GM19023 (cell line): ENCODE data around the gene PODXL.
"Not testable (repeated sequence)": the region's sequence is repeated elsewhere in the genome, so short reads cannot be mapped to it uniquely, and the experiment has no call there.

Experiments used
- ATAC-seq: cut with Tn5 transposase; IDR thresholded peaks from one replicate; pipeline ENCODE4 v1.9.1; 2021; ENCODE audit warnings: mild to moderate bottlenecking, moderate library complexity; ENCODE audit not compliant: unreplicated experiment

Gene PODXL

DNA sequence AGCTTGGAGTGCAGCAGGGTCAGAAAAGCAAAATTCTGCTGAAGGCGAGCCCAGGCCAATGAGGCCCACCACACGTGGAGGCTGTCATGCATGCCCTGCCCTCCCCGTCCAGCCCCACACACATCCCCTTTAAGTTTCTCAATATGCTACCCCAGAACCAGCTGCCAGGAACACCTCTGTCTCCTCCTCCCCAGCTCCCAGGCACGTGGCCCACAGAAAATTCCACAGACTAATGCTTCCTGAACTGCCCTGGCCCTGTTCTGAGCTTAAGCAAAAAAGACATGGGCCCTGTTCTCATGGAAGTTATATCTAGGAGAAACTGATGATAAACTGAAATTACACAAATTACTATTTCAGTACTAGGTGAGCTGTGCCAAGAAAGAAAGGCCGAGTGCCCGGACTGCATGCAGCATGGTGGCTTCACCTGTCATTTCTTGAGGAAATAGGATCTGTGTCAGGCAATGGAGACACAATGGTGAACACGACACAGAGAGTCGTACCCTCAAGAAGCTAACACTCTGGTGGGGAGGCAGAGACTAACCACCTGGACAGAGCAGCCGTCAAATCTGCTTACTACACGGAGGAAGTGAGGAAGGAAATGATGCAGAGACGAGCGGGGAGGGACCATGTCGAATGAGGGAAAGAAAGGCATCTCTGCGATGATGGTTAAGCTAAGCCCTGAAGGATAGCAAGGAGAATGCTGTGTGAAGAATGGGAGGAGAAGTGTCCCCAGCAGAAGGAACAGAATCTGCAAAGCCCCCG, 44.5 kb downstream of the PODXL start:
- no peak for ATAC-seq

GRCh38 chr7:131511071-131511470, 45.4 kb downstream of the PODXL start:
- ATAC-seq: no peak

- no peak for ATAC-seq
Measured at GRCh38 chr7:131509781-131510180, 46.6 kb downstream of the PODXL start.

GRCh38 chr7:131508754-131509486, 47.5 kb downstream of the PODXL start:
- no peak for ATAC-seq

DNA sequence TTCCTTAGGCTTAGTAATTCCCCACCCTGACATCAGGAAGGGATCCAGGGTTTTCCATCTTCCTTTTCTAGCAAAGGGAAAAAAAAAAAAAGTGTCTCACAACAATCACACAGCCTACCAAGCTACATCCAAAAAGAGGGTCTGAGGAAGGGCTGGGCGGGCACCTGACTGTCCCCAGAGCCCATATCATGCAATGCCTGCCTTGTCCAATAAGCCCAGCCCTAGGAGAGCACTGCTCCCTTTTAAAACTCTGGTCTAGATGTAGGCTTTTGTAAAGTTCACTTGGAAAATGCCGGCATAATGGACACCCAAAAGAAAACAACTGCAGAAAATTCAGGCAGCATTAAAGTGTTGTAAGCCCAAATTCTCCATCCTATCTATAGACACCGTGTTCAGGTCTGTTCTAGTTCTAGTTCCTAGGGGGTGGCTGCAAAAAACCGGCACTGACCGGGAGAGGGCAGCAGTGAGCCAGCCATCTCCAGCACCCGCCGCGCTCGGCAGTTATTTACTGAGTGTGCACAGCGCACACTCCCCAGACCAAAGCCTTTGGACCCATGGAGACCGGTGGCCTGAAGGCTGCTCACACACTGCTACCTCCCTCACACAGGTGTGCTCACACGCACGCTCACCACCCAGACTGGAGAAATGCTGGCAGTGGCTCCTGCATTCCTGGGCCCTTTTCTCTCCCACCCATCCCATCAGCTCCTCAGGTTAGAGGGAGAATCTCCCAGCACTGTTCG, 48.7 kb downstream of the PODXL start:
- peak; percentile 67 for ATAC-seq

GRCh38 chr7:131506597-131506996, 49.8 kb downstream of the PODXL start:
- ATAC-seq: no peak

DNA sequence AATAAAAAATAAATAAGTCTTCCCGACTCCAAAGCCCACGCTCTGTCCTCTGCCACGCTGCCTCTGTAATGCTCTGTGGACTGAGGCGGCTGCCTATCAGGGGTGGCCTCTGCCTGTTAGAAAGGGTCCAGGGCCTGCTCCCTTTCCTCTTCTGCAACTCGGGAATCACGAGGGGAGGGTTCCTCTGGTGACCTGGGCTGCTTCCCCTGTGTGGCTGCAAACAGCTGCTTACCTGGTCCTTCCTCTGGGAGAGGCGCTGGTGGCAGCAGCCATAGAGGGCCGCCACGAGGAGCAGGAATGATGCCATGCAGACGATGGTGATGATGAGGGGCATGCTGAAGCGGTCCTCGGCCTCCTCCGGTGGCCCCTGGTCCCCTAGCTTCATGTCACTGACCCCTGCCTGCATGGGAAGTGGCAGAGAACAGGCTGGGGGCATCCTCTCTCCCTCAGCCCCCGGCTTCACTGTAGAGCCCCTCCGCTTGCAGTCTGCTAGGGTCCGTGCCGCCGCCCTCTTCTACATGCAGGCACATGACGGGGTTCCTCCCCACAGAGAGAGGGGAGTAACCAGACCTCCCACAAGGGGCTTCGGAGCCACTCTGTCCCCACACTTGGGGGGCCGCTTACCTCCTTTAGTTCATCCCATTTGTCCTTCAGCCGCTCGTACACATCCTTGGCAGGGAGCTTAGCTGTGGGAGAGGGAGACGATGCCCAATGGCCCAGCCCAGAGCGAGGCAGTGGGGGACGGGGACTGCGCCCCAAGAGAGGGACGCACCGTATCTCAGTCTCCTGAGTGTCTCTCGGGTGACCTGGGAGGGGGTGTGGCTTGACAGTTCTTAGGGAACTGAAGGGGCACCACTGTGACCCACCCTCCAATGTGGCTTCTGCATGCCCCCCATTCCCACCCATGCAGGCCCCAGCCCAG, 50.5 kb downstream of the PODXL start:
- ATAC-seq: no peak

- not testable (repeated sequence) for ATAC-seq
Measured at GRCh38 chr7:131505037-131505620, 51.3 kb downstream of the PODXL start.

DNA sequence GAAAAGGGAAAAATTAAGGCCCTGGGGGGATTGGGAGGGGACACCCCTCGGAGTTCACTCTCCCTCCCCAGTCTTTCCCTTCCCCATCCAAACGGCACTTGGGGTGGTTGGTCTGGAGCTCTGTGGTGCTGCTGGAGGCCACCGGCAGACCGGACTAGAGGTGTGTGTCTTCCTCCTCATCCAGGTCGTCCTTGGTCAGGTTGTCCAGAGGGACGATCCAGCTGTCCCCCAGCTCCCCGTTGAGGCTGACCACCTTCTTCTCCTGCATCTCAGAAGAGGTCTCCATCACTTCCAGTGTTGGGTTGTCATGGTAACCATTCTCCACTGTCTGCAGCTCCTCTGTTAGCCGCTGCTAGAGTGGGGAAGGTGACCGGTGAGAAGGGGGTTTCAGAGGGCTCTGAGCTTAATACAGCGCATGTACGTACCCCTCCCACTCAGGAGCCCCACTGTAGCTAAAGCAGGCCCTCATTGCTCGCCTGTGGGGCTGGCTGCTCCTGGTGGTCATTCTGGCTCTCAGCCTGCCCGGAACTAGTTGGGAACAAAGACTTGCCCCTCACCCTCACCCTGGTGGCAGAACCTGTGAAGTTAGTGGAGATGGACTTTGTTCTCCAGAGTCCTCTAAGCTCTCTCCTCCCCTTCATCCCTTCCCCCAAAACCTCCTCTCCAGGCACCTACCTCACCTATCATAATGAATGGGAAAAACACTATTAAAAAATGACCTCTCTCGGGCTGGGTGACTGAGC, 52.1 kb downstream of the PODXL start:
- no peak for ATAC-seq

- ATAC-seq: no peak
Measured at GRCh38 chr7:131503639-131504038, 52.8 kb downstream of the PODXL start.

DNA sequence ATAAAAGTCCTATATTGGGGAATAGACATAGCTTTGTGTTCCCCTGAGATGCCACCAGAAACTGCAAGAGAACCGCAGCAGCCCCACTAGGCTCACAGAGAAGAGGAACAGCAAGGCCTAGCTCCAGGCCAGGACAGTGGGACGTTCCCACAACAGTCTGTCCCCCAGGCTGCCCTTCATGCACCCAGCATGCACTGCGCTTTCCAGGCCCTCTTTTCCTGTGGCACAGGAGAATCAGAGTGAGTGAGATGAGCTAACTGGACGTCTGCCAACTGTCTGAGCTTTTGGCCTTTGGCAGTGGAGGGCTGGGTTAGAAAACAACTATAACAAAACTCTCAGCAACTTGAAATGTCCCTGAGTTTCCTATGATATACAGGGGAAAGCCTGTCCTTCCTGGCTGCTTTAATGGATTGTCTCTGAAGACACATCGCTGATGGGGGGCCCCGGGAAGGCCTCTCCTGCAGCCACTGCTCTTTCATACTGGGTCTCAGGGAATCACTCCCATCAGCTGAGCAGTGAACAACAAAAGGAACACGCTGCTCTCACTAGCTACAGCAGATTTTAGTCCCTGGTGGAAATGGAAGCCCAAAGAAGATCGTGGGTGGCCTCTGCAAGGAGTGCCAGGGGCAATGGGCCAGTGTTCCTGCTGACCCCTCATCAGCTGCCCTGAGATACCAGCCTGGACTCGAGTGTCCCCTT, 53.5 kb downstream of the PODXL start:
- no peak for ATAC-seq

GRCh38 chr7:131501930-131502685, 54.3 kb downstream of the PODXL start:
- no peak for ATAC-seq

- ATAC-seq: peak; percentile 70
Measured at GRCh38 chr7:131501422-131501821, 55.0 kb downstream of the PODXL start.

DNA sequence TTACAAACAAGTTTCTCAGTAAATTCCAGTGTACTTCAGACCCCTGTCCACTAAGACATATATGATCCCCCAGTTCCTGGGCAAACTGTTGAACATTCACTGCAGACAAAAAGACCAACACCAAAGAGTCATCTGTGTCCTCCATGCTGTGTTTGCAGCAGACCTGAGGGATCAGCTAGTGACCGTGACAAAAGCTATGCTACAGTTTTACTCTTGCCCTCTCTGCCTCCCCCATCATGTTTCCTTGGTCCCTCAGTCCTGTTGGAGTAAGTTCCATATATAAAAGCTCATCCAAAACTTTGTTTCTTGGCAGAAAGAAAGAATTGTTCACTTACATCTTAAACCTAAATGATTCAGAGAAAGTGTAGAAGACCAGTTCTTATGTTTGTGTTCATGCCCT, 56.1 kb downstream of the PODXL start:
- no peak for ATAC-seq

- ATAC-seq: no peak
Measured at GRCh38 chr7:131499801-131500200, 56.6 kb downstream of the PODXL start.

DNA sequence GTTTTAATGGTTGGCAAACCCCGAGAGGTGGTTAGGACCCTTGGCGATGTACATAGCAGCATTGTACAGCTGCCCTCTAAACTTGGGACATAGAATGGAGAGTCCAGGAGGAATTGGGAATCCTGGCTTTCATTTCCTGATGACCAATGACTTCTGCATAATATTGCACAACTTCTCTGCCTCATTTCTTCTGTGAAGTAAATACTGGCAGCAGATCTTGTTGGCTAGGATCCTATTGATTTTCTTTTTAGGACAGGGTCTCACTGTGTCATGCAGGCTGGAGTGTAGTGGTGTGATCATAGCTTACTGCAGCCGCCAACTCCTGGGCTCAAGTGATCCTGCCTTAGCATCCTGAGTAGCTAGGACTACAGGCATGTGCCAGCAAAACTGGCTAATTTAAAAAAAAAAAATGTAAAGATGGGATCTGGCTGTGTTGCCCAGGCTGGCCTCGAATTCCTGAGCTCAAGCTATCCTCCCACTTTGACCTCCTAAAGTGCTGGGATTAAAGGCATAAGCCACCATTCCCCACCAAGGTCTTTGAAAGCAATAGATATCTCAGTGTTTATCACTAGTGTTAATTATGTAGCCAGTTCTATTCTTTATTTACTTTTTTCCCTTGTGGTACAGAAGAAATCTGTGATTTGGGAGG, 58.1 kb downstream of the PODXL start:
- no peak for ATAC-seq

- ATAC-seq: no peak
Measured at GRCh38 chr7:131497454-131497853, 59.0 kb downstream of the PODXL start.
